NCI-H128 (cell line): ENCODE measurements around the gene TMEM174.

Experiments
- DNase-seq: peaks from one replicate; lab custom pipeline; 2025; ENCODE audit not compliant: unreplicated experiment; lab: John Stamatoyannopoulos, UW

TMEM174 gene

GRCh38 chr5:73221726-73222125, 48.7 kb downstream of the TMEM174 start:
- DNase-seq, result no peak

DNA sequence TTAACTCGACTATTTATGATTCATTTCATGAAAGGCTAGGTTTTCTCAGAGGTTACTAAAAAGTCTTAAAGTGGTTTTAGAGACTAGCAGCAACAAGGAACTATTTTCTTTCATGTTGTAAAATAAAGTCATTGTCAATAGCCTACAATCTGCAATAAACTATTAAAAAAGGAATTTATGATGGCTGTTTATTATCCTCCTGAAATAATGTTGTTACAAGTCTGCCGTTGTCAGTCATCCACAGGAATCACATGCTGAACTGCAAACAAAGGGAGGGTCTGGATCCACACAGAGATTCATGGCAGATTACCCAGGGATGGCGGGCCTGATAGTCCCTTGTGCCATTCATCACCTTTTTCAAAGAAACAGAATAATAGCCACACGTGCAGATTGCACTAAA, 49.2 kb downstream of the TMEM174 start:
- no peak for DNase-seq
